ENCODE data around the gene RNF25.

Gene RNF25

GRCh38 chr2:218643751-218644310 is 28.0 kb downstream of the RNF25 start:
- TF ChIP-seq CTCF (conservative IDR thresholded peaks at IDR 0.05): no peak
- no peak overlapping the region for H3K27ac ChIP-seq

GRCh38 chr2:218642786-218643185 is 29.0 kb downstream of the RNF25 start:
- TF ChIP-seq CTCF (conservative IDR thresholded peaks at IDR 0.05): no peak
- no peak overlapping the region for H3K27ac ChIP-seq

- no peak overlapping the region for H3K27ac ChIP-seq
- TF ChIP-seq CTCF (conservative IDR thresholded peaks at IDR 0.05): no peak
Observed at GRCh38 chr2:218642121-218642656, 29.6 kb downstream of the RNF25 start.

GRCh38 chr2:218638372-218638771 is 33.4 kb downstream of the RNF25 start:
- no peak for TF ChIP-seq CTCF (conservative IDR thresholded peaks at IDR 0.05)
- H3K27ac ChIP-seq: no peak overlapping the region

GRCh38 chr2:218635719-218636118 is 36.1 kb downstream of the RNF25 start:
- no peak for TF ChIP-seq CTCF (conservative IDR thresholded peaks at IDR 0.05)
- H3K27ac ChIP-seq: no peak overlapping the region

- no peak overlapping the region for H3K27ac ChIP-seq
Observed at GRCh38 chr2:218631837-218632236, 40.0 kb downstream of the RNF25 start.

GRCh38 chr2:218627939-218628338 is 43.9 kb downstream of the RNF25 start:
- H3K27ac ChIP-seq: no peak overlapping the region
- no peak for TF ChIP-seq CTCF (conservative IDR thresholded peaks at IDR 0.05)

More at GRCh38 chr2:218631837-218632236, 40.0 kb downstream of the RNF25 start:
- no peak for TF ChIP-seq CTCF (conservative IDR thresholded peaks at IDR 0.05)

Measured in VCaP (cell line).